HepG2 (cell line): ENCODE data around the gene PNMA8C. TPM values are rescaled to one million over a fixed set of nuclear protein-coding genes. Genes with fewer than 3 reads are reported as not detected.

Experiments
- ATAC-seq: fragments of 200-7000 bp; cut with Tn5 transposase; 3 replicates; pipeline ENCODE4 v1.9.1; 2020; ENCODE audit warnings: mild to moderate bottlenecking, moderate library complexity
- BruUV-seq: library from RNA; stranded (reverse); fragments of 400-500 nt; replicated peaks from 2 replicates; lab custom pipeline; 2021; lab: Mats Ljungman, UMichigan
- CTCF ChIA-PET: fragments of 300-600 bp; formaldehyde crosslinking; extraction: SDS; loops from one replicate; lab custom pipeline; 2021; ENCODE audit warnings: low total read pairs, inconsistent platforms, low intra/inter-chr PET ratio; lab: Yijun Ruan, JAX
- POLR2A ChIA-PET: fragments of 350-600 bp; sonication (Branson Sonifier 250); formaldehyde crosslinking; loops from one replicate; lab custom pipeline; 2020; ENCODE audit warnings: antibody characterized with exemption, inconsistent platforms; lab: Yijun Ruan, JAX
- DNase-seq: peaks from one replicate; pipeline ENCODE4 v3.0.0-alpha.2; 2015; ENCODE audit warnings: low spot score
- FAIRE-seq: peaks from 3 replicates; lab custom pipeline; 2011; peaks lifted over from hg19 to GRCh38; lab: Jason Lieb, UNC
- H2AFZ ChIP-seq: one replicate; pipeline ENCODE4 v1.6.1; 2011; ENCODE audit warnings: low read length, inconsistent platforms
- H3K27ac ChIP-seq: fragments of 300-600 bp; 3 replicates; pipeline ENCODE4 v1.8.0; 2011; ENCODE audit warnings: mixed run types, mild to moderate bottlenecking, mixed read lengths, low read length, inconsistent platforms; ENCODE audit not compliant: insufficient read depth; ENCODE audit errors: extremely low read length
- H3K27me3 ChIP-seq, 2 experiments: fragments of 200-600 bp in 1 of 2; 2 replicates in 1 of 2; 3 replicates in 1 of 2; pipeline versions ENCODE4 v1.6.0 to v1.8.0; 2011; ENCODE audit warnings: low read length in 2 of 2, mild to moderate bottlenecking in 2 of 2, moderate library complexity in 2 of 2, inconsistent platforms in 1 of 2; ENCODE audit not compliant: insufficient read depth in 2 of 2, control insufficient read depth in 1 of 2
- H3K36me3 ChIP-seq, 2 experiments: fragments of 200-600 bp in 1 of 2; replicated peaks in 1 of 2; 2 replicates in 1 of 2; 3 replicates in 1 of 2; pipeline versions ENCODE4 v1.5.1 to v1.8.0; 2011; ENCODE audit warnings: low read length in 2 of 2, inconsistent platforms in 1 of 2; ENCODE audit not compliant: insufficient read depth in 2 of 2, control insufficient read depth in 1 of 2
- H3K4me1 ChIP-seq: 2 replicates; pipeline ENCODE4 v1.5.1; 2012; ENCODE audit warnings: low read length, inconsistent platforms; ENCODE audit not compliant: insufficient read depth
- H3K4me2 ChIP-seq: 2 replicates; pipeline ENCODE4 v1.6.0; 2011; ENCODE audit warnings: low read depth, low read length, inconsistent platforms
- H3K4me3 ChIP-seq, 3 experiments: fragments of 200-600 bp in 1 of 3; sonication (generic), shearing (Covaris generic) in 1 of 3; replicated peaks in 1 of 3; 2 replicates each; pipeline ENCODE4 v1.5.1; 2011 to 2016; ENCODE audit warnings: low read length in 3 of 3, inconsistent platforms in 2 of 3, low read depth in 2 of 3, mild to moderate bottlenecking in 2 of 3, control low read depth in 1 of 3, mixed read lengths in 1 of 3; ENCODE audit not compliant: insufficient read depth in 1 of 3
- H3K79me2 ChIP-seq: one replicate; pipeline ENCODE4 v1.6.1; 2011; ENCODE audit warnings: low read length, inconsistent platforms; ENCODE audit not compliant: insufficient read depth
- H3K9ac ChIP-seq: 2 replicates; pipeline ENCODE4 v1.6.0; 2011; ENCODE audit warnings: mild to moderate bottlenecking, low read depth, low read length, inconsistent platforms; ENCODE audit not compliant: insufficient read depth
- H3K9me3 ChIP-seq: 2 replicates; pipeline ENCODE4 v1.5.1; 2012; ENCODE audit warnings: mild to moderate bottlenecking, low read length
- H4K20me1 ChIP-seq: 2 replicates; pipeline ENCODE4 v1.6.0; 2011; ENCODE audit warnings: inconsistent platforms, mild to moderate bottlenecking, low read length, moderate library complexity; ENCODE audit not compliant: insufficient read depth
- CCDC6 ChIP-seq: sonication (generic); formaldehyde crosslinking; IDR thresholded peaks from 2 replicates; pipeline ENCODE4 v1.8.1; 2022; ENCODE audit warnings: mild to moderate bottlenecking, missing genetic modification reagents, moderate library complexity
- HDAC2 ChIP-seq: sonication (generic); formaldehyde crosslinking; IDR thresholded peaks from 2 replicates; pipeline ENCODE4 v1.4.0; 2020; ENCODE audit warnings: missing genetic modification reagents
- HNF1B ChIP-seq: sonication (generic); formaldehyde crosslinking; IDR thresholded peaks from 2 replicates; pipeline ENCODE4 v1.5.1; 2020; ENCODE audit warnings: mild to moderate bottlenecking, moderate library complexity, missing genetic modification reagents
- NFYC ChIP-seq: IDR thresholded peaks from 2 replicates; pipeline ENCODE4 v1.6.1; 2016; ENCODE audit warnings: missing genetic modification reagents, missing compliant biosample characterization
- PAWR ChIP-seq: sonication (generic); formaldehyde crosslinking; IDR thresholded peaks from 2 replicates; pipeline ENCODE4 v1.4.0; 2020; ENCODE audit warnings: missing genetic modification reagents, mild to moderate bottlenecking, borderline replicate concordance
- RCOR2 ChIP-seq: IDR thresholded peaks from 2 replicates; pipeline ENCODE4 v1.6.1; 2016; ENCODE audit warnings: missing biosample characterization, missing genetic modification reagents
- XBP1 ChIP-seq: sonication (generic); formaldehyde crosslinking; IDR thresholded peaks from 2 replicates; pipeline ENCODE4 v1.5.0; 2020; ENCODE audit warnings: missing genetic modification reagents
- YEATS4 ChIP-seq: sonication (generic); formaldehyde crosslinking; IDR thresholded peaks from 2 replicates; pipeline ENCODE4 v1.4.0; 2020; ENCODE audit warnings: missing genetic modification reagents, borderline replicate concordance
- ZNF274 ChIP-seq: sonication (generic); formaldehyde crosslinking; IDR thresholded peaks from 2 replicates; pipeline ENCODE4 v1.5.1; 2020; ENCODE audit warnings: mild to moderate bottlenecking, missing genetic modification reagents
- ZNF768 ChIP-seq: sonication (generic); formaldehyde crosslinking; IDR thresholded peaks from 2 replicates; pipeline ENCODE4 v1.4.0; 2020; ENCODE audit warnings: missing genetic modification reagents
- WGBS: methylation state at CpG from one replicate; pipeline ENCODE4 v1.1.6; 2017; ENCODE audit warnings: low lambda C conversion rate; 5-methylcytosine and 5-hydroxymethylcytosine counted together
- in situ Hi-C: cut with HindIII; loops from 2 replicates; pipeline ENCODE4 v1.10.0; 2017; ENCODE audit warnings: low pct_unique_long_range_greater_than_20kb; ENCODE audit not compliant: extremely low pct_ligation_motif_present
- intact Hi-C: fragments of 100-400 bp; cut with micrococcal nuclease; formaldehyde crosslinking; loops from one replicate; pipeline ENCODE4 v1.10.0; 2022; ENCODE audit not compliant: unreplicated experiment
- polyA plus RNA-seq, 8 experiments: library from polyadenylated mRNA; depleted of rRNA in 3 of 8; stranded (reverse) in 7 of 8; unstranded in 1 of 8; fragments of >200 nt; fragmentation: Illumina TruSeq in 4 of 8; extraction: Trizol in 4 of 8; gene quantifications; 2 replicates each; pipeline versions ENCODE4 v1.2.1 to v1.2.3, GENCODE V29; 2011 to 2016; ENCODE audit warnings: low read depth in 4 of 8, missing spikeins in 1 of 8, mixed read lengths in 1 of 8; ENCODE audit not compliant: insufficient read depth in 1 of 8
- total RNA-seq, 5 experiments: library from RNA; depleted of rRNA; stranded (reverse); fragments of >200 nt; fragmentation: Illumina TruSeq; extraction: Trizol; gene quantifications; 2 replicates each; pipeline ENCODE4 v1.2.3, GENCODE V29; 2016; ENCODE audit warnings: low read depth in 1 of 5

The PNMA8C gene
- total and polyA plus RNA-seq, 2 of the 13 experiments (the other 11 are each of a cell fraction or from before 2014, with no cell fraction given) = not detected

- FAIRE-seq = no peak
- TF ChIP-seq PAWR (CRISPR knock-in tag) = no peak
- no peak for TF ChIP-seq ZNF274 (CRISPR knock-in tag)
- no peak for TF ChIP-seq RCOR2 (CRISPR knock-in tag)
Observed at GRCh38 chr19:46384396-46384795, 44.3 kb downstream of the PNMA8C start.

GRCh38 chr19:46383846-46384245, 44.9 kb downstream of the PNMA8C start:
- Histone ChIP-seq H3K27me3 (no peaks in the 10 kb centered on the region), H3K4me2 (no peak overlapping the region), H4K20me1 (no peaks in the 10 kb centered on the region), H3K27ac (no peak overlapping the region), H3K79me2 (no peaks in the 10 kb centered on the region), H3K9ac (no peak overlapping the region), H3K4me1 (peaks cover 11% of the 10 kb centered on the region), H3K36me3 (peaks cover 15 to 80% of the 10 kb centered on the region in 2 experiments), H3K4me3 (no peak overlapping the region), H2AFZ (no peak overlapping the region), H3K9me3 (no peaks in the 10 kb centered on the region)
- POLR2A ChIA-PET = no interaction called here
- FAIRE-seq = no peak
- BruUV-seq = no TSS peak
- intact Hi-C loops = no loop called here
- WGBS = 95% methylated on average over 7 of the region's 7 CpGs
- no peak for DNase-seq
- TF ChIP-seq ZNF768 (CRISPR knock-in tag) (peak; percentile 81), HDAC2 (CRISPR knock-in tag) (no peak), XBP1 (CRISPR knock-in tag) (no peak), NFYC (no peak), YEATS4 (CRISPR knock-in tag) (no peak), HNF1B (no peak), CCDC6 (no peak)
- ATAC-seq = no peak
- in situ Hi-C loops = no loop called here
- CTCF ChIA-PET = no interaction called here

More at GRCh38 chr19:46384396-46384795, 44.3 kb downstream of the PNMA8C start:
- Histone ChIP-seq H3K4me3 (no peak overlapping the region), H3K79me2 (no peaks in the 10 kb centered on the region), H3K27me3 (no peaks in the 10 kb centered on the region), H3K4me1 (peaks cover 11% of the 10 kb centered on the region), H3K27ac (no peak overlapping the region), H3K4me2 (no peak overlapping the region), H4K20me1 (no peaks in the 10 kb centered on the region), H2AFZ (no peak overlapping the region), H3K9me3 (no peaks in the 10 kb centered on the region), H3K9ac (no peak overlapping the region), H3K36me3 (peaks cover 16 to 75% of the 10 kb centered on the region in 2 experiments)
- CTCF ChIA-PET = no interaction called here
- ATAC-seq (no peak), DNase-seq (no peak)
- no TSS peak for BruUV-seq
- intact Hi-C loops = no loop called here
- 100% methylated on average over 5 of the region's 11 CpGs for WGBS
- in situ Hi-C loops = no loop called here
- POLR2A ChIA-PET = no interaction called here
